Middle frontal gyrus (tissue), 1 donor: ENCODE data around the gene ZNF358.

Experiments used
- DNase-seq: peaks from one replicate; pipeline ENCODE4 v3.0.0-alpha.2; 2015; ENCODE audit warnings: low spot score; ENCODE audit errors: extremely low spot score

Gene ZNF358

DNA sequence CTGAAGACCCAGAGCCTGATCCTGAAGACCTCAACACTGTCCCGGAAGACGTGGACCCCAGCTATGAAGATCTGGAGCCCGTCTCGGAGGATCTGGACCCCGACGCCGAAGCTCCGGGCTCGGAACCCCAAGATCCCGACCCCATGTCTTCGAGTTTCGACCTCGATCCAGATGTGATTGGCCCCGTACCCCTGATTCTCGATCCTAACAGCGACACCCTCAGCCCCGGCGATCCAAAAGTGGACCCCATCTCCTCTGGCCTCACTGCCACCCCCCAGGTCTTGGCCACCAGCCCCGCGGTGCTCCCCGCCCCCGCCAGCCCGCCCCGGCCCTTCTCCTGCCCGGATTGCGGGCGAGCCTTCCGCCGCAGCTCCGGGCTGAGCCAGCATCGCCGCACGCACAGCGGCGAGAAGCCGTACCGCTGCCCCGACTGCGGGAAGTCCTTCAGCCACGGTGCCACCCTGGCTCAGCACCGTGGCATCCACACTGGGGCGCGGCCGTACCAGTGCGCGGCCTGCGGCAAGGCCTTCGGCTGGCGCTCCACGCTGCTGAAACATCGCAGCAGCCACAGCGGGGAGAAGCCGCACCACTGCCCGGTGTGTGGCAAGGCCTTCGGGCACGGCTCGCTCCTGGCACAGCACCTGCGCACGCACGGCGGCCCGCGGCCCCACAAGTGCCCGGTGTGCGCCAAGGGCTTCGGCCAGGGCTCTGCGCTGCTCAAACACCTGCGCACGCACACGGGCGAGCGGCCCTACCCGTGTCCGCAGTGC is 3.6 kb downstream of the ZNF358 start:
- no peak for DNase-seq

DNA sequence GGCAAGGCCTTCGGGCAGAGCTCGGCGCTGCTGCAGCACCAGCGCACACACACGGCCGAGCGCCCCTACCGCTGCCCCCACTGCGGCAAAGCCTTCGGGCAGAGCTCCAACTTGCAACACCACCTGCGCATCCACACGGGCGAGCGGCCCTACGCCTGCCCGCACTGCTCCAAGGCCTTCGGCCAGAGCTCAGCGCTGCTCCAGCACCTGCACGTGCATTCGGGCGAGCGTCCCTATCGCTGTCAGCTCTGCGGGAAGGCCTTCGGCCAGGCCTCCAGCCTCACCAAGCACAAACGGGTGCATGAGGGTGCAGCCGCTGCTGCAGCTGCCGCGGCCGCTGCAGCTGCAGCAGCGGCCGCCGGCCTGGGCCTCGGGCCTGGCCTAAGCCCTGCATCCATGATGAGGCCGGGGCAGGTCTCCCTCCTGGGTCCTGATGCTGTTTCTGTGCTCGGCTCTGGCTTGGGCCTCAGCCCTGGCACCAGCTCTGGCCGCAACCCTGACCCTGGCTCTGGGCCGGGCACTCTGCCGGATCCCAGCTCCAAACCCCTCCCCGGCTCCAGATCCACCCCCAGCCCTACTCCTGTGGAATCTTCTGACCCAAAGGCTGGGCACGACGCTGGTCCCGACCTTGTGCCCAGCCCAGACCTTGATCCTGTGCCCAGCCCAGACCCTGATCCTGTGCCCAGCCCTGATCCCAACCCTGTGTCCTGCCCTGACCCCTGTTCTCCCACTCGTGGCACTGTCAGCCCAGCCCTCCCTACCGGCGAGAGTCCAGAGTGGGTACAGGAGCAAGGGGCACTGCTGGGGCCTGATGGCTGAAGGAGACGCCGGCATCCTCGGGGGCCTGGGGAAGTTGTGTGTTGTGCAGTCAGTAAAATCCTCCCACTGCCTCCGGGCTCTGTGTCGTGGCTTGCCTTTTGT is 4.5 kb downstream of the ZNF358 start:
- DNase-seq: no peak

DNA sequence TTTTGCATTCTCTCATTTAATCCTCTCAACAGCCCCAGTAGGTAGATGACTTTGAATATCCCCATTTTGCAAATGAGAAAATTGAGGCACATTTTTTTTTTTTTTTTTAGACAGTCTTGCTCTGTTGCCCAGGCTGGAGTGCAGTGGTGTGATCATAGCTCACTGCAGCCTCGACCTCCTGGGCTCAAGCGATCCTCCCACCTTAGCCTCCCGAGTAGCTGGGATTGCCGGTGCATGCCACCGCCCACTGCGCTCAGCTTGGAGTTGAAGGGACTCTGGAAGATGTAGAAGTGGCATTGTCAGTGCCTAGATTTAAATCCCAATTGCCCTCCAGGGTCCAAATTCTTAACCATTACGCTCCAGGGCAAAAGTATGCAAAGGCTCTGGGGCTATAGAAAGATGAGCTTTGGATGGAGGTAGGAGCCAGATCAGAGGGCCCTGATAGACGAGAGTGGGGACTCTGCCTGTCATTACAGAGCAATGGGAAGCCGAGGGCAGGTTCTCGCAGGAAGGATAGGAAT is 5.7 kb downstream of the ZNF358 start:
- no peak for DNase-seq

DNA sequence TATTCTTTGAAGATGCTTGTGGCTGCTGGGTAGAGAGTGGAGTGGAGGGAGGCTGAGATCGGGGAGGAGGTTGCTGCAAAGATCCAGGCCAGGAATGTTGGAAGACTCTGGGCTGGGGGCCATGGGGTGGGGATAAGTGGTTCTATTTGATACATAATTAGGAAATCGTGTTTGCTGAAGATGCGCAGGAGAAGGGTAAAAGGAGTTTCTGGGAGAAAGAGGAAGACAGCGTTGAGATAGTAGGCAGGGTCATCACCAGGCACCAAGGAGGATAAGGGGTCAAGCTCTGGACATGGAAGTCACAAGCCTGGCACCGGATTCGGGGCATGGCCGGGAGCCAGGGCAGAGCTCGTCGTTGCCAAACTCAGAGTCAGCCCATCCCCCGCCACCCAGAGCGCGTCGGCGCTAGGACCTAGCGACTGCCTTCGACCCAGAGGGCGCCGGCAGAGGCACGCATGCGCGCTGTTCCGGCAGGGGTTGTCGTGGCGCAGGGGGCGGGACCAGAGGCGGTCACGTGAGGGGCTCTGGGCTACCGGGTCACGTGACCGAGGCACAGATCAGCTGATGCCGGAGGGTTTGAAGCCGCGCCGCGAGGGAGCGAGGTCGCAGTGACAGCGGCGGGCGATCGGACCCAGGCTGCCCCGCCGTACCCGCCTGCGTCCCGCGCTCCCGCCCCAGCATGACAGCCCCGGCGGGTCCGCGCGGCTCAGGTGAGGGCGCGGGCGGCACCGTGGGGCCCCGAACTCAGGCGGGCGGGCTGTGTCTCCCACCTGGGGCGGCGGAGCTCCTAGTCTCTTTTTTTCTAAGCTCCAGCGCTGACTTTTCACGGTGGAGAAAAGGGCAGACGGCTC is 6.4 kb downstream of the ZNF358 start, which contains the start of gene MCOLN1:
Gene MCOLN1, plus strand, starts transcription at position 553 of the 851 bp plus-strand sequence. Its CDS starts 127 bp downstream, at position 680.
- peak; percentile 97 for DNase-seq

DNA sequence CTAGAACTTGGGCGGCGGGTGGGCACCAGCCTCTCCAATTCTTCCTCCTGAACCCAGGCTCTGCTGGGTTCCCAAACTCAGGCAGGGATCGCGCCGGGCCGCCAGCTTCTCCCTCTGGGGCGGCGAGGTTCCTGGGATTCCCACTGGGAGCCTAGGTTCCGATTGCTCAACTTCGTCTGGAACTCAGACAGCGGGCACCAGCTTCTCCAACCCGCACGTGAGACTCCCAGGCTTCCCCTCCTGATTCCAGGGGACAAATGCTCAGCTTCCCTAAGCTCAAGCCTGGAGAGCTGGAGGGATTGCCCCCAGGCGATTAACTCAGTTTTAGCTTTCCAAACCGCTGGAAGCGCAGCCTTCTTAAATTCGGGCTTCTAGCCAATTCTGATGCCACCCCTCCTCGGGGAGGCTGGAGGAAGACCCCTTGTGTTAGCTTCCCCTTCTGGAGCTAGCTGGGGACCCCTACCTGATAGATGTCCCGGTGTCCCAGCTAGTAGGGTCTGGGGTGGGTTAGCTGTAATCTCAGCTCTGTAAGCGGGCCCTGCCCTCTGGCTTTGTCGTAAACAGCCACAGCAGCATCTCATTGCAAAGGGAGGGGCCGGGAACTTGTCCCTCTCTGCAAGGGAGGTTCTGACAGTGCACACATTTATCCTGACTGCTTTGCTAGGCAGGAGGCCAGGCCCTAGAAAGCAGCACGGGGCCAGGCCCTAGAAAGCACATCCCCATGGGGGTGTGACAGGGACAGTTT is 7.2 kb downstream of the ZNF358 start:
- no peak for DNase-seq

DNA sequence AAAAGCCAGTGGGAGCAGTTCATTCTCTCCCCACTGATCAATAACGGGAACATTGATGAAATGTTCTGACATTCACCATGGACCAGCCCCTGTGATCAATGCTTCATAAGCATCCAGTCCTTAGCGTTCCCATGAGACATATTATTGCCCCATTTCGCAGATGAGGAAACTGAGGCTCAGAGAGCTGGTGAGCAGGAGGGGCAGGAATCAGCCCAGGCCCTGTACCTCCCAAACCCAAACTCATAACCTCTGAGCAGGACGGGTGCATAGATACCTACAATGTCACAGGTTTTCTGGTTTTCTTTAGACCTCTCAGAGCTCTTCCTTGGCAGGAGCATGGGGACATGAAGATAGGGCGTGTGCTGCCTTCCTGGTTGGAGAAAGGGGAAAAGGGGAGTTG is 8.6 kb downstream of the ZNF358 start:
- no peak for DNase-seq

DNA sequence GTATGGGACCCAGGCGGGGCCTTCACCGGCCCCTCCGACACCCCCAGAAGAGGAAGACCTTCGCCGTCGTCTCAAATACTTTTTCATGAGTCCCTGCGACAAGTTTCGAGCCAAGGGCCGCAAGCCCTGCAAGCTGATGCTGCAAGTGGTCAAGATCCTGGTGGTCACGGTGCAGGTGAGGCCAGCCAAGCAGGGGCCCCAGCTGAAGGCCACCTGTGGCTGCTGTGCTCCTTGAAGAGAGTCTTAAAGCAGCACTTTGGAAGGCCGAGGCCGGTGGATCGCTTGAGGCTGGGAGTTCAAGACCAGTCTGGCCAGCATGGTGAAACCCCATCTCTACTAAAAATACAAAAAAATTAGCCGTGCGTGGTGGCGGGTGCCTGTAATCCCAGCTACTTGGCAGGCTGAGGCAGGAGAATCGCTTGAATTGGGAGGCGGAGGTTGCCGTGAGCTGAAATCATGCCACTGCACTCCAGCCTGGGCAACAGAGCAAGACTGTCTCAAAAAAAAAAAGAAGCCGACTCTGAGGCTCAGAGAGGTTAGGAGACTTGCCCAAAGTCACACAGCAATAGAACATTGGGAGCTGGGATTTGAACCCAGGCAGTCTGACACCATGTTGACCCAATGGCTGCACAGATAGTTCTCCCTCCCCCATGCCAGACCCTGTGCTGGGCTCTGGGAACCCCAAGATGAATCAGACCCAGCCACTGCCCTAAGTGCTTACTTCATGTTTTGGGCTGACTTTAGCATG is 9.3 kb downstream of the ZNF358 start:
- no peak for DNase-seq

DNA sequence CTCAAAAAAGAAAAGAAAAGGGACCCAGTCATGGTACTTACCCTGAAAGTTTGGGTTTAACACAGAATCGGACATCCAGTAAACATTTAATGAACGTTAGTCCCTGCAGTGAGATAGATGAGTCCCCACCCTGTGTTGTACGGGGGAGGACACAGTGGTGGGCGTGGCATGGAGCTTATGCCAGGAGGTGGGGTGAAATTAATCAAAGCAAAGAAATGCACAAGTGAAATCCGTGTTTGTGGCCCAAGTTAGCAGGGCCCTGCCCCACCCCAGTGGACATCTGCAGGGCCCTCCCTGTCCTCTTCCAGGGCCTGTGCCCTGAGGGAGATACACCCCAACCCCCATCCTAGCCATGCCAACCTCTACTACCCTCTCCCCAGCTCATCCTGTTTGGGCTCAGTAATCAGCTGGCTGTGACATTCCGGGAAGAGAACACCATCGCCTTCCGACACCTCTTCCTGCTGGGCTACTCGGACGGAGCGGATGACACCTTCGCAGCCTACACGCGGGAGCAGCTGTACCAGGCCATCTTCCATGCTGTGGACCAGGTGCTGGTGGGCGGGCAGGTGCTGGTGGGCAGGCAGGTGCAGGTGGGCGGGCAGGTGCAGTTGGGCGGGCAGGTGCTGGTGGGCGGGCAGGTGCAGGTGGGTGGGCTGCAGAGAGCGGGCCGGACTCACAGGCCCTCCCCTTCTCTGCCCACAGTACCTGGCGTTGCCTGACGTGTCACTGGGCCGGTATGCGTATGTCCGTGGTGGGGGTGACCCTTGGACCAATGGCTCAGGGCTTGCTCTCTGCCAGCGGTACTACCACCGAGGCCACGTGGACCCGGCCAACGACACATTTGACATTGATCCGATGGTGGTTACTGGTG is 10.4 kb downstream of the ZNF358 start:
- DNase-seq: no peak

DNA sequence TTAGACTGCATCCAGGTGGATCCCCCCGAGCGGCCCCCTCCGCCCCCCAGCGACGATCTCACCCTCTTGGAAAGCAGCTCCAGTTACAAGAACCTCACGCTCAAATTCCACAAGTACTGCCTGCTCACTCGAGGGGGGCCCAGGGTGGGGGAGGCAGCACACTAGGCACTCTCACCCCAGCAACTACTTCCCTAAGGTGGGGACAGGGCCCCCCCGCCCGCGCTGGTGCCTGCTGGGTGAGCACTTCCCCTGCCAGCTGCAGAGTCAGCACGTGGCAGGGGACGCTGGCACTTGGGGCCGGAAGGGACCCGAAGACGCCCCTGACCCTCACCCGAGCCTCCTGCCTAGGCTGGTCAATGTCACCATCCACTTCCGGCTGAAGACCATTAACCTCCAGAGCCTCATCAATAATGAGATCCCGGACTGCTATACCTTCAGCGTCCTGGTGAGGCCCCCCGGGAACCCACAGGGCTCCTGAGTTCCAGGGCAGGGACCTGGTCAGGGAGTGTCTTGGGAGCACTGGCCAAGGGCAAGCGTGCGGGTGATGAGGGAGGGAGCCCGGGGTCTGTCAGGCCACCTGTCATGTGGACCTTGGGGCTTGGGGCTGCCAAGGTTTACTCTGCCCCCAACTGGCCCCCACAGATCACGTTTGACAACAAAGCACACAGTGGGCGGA is 11.8 kb downstream of the ZNF358 start:
- no peak for DNase-seq

DNA sequence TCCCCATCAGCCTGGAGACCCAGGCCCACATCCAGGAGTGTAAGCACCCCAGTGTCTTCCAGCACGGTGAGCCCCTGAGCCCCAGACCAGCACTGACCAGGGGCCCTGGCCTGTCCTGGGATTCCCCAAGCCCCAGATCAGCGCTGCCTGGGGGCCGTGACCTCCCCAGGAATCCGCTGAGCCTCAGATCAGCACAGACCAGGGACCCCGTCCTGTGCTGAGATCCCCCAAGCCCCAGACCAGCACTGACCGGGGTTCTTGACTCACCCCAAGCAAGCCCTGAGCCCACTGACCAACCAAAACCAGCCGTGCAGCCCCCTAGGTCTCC is 12.3 kb downstream of the ZNF358 start:
- DNase-seq: no peak

DNA sequence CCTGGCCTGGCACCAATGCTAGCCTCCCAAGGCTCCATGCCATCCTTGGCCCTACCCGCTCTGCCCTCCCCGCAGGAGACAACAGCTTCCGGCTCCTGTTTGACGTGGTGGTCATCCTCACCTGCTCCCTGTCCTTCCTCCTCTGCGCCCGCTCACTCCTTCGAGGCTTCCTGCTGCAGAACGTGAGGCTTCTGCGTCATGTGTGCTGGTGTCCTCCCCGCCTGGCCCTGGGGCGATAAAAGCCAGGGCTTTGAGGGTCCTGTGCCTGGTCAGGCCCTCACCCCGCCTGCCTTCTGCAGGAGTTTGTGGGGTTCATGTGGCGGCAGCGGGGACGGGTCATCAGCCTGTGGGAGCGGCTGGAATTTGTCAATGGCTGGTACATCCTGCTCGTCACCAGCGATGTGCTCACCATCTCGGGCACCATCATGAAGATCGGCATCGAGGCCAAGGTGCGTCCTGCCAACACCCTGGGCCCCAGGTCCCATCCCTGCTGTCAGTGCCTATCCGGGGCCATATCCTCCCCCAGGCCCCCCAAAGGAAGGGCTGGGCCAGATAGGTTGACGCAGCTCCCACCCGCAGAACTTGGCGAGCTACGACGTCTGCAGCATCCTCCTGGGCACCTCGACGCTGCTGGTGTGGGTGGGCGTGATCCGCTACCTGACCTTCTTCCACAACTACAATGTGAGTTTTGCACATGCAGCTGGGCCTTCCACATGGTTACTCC is 12.8 kb downstream of the ZNF358 start:
- DNase-seq: no peak

DNA sequence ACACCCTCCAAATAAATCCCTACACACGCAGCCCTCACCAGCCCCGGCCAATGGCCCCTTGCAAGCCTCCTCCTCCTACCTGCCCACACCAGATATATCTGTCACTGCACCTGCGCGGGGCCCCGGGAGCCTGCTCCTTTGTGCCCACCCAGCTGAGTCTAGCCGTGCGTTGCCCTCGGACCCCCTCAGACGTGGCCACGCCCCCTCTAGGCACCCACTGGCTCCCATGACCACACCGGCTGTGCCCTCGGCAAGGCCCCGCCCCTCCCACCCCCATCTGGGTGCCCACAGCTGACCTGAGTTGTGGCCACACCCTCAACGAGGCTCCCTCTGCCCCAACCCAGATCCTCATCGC is 13.3 kb downstream of the ZNF358 start:
- DNase-seq: no peak

DNA sequence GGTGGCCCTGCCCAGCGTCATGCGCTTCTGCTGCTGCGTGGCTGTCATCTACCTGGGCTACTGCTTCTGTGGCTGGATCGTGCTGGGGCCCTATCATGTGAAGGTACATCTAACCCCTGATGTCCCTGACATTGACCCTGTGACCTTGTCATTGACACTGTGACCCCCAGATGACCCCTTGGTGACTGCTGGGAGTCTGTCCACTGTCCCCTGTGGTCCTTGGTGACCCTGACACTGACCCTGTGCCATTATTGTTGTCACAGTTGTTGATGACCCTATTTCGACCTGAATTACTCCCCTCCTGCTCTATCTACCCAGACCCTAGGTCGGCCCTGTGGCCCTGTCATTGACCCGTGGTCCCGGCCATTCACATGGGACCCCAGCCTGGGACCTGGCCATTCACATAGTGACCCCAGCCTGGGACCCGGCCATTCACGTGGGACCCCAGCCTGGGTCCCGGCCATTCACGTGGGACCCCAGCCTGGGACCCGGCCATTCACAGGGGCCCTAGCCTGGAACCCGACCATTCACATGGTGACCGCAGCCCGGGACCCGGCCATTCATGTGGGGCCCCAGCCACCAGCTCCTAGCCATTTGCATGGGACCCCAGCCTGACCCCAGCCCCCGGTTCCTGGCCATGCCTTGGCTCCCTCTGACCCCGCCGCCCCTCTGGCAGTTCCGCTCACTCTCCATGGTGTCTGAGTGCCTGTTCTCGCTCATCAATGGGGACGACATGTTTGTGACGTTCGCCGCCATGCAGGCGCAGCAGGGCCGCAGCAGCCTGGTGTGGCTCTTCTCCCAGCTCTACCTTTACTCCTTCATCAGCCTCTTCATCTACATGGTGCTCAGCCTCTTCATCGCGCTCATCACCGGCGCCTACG is 13.9 kb downstream of the ZNF358 start:
- DNase-seq: no peak

DNA sequence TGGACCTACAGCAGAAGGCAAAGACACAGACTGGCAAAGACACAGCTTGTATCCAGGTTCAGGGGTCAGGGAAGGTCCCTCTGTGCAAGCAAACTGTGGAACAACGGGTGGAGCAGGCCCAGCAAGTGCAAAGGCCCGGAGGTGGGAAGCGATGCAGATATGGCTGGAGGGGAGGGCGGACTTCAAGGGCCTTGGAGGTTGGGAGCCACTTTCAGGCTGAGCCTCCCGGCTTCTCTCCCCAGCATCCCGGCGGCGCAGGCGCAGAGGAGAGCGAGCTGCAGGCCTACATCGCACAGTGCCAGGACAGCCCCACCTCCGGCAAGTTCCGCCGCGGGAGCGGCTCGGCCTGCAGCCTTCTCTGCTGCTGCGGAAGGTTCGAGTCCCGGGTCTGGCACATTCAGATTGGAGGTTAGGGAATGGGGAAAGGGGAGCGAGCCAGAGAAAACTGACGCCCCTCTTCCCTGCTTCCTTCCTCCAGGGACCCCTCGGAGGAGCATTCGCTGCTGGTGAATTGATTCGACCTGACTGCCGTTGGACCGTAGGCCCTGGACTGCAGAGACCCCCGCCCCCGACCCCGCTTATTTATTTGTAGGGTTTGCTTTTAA is 17.5 kb downstream of the ZNF358 start:
- DNase-seq: no peak

DNA sequence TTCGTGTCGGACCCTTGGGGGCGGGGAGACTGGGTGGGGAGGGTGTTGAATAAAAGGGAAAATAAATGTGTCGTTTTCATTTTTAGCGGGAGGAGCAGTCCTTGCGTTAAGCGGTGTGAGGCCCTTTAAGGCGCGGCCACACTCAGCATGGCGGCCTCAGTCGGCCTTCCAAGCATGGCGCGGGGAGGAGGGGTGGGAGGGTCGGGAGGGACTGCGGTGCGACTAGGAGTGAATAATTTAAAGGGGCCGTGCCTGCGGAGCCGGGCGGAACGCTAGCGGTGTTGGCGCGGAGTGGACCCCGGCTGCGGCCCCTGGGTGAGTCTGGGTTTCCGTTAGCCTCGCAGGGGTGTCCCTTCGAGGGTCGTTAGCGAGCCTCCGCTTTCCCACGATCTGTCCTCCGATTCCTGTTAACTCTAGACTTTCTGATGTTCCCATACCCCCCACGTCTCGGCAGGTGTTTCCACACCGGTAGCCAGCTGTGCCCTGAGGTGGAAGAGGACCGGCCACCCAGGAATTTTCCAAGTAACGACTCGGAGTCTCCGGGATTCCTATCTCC is 18.1 kb downstream of the ZNF358 start:
- DNase-seq: peak; percentile 65

DNA sequence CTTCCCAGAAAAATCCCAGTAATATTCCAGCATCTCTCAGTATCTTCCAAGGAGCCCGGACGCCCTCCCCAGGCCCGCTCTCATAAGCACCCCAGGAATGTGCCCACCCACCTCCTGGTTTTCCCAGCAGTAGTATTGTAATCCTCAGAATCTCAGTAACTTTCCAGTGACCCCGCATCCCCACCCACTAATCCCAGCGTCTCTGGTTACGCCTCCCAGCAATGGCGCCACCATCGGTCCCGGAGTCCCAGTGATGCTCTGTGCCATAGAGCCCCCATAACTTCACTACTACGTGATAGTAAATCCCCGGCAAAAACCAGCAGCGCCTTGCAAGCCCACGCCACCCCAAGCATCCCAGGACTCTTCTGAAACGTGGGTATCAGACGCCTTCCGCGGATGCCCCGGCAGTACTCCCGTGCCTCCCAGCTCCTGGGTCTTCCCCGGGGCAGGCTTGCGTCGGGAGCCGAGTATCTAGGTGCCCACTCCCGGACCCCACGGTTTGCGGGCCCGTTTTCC is 18.7 kb downstream of the ZNF358 start:
- DNase-seq: peak; percentile 74
